ENCODE results near the gene DMRTC1B.
"Not testable (repeated sequence)": the region's sequence is repeated elsewhere in the genome, so short reads cannot be mapped to it uniquely, and the experiment has no call there.

DMRTC1B gene, protein sequence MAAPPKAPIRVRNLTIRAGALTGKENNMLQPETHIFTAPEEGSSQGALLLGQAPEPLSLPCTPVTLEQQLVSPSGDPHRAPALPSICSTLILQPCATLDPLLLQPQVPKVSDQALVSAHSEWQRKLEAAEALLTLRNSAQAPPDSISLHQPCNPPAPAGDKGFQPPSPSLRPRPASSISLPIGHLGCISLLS

DNA sequence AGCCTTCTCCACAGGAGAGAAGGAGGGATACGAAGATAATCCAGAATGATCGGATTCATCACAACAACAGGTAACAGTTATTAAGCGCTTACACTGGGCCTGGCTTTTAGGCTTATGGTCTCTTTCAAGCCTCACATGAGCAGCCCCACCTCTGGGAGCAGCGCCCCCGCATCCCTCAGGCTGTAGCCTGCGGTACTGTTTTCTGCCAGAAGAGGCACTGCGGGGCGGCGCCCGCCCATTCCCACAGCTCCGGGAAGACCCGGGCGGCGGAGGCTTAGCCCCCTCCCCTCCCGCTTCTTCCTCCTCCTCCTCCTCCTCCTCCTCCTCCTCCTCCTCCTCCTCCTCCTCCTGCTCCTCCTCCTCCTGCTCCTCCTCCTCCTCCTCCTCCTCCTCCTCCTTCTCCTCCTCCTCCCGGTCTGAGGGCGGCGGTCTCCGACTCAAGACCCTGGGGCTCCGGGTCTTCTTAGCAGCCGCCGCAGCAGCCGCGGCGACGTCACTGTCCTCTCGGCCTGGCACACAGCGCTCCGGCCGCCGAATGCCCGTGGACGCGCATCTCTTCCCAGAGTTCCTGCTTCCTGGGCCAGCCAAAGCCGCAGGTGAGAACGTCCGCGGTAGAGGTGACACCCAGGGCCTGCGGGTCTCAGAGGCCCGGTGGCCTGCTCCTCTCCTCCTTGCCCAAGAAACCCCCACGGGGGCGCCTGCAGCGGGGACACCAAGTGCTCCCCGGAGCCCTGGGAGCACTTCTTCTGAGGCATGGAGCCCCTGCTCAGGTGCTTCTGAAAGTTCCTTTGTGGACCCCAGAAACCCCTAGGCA is at the start of gene DMRTC1B:
DMRTC1B (plus strand) TSS at position 238 of the 814 bp plus-strand sequence. CDS start 68,246 bp downstream, outside the sequence.
- not testable (repeated sequence) for DNase-seq (ENCODE audit: low read depth in 2 of 2)

DNA sequence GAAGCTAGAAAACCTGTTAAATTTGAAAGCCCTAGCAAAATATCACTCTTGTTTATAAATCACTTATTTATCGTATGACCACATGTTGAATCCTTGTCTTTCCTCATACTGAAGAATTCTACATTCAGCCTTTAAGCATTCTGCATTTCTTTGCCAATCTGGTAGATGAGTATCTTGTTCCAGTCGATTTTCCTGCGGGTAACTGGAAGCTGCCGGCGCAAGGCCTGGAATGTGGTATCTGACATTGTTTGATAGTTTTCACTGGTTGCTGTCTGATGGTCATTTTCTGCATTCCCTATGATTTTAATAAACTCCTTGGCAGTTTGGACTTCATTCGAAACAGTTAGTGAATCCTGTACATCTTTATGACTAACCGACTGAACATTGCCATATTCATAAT is 48.8 kb upstream of the DMRTC1B start:
- DNase-seq (ENCODE audit: low read depth in 2 of 2): no peak

DNA sequence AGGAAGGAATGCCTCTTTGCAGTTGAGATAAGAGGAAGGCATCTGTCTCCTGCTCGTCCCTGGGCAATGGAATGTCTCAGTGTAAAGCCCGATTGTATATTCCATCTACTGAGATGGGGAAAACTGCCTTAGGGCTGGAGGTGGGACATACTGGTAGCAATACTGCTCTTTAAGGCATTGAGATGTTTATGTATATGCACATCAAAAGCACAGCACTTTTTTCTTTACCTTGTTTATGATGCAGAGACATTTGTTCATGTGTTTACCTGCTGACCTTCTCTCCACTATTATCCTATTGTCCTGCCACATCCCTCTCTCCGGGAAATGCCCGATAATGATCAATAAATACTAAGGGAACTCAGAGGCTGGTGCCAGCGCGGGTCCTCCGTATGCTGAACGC is 43.1 kb upstream of the DMRTC1B start:
- not testable (repeated sequence) for DNase-seq (ENCODE audit: low read depth in 2 of 2)

DNA sequence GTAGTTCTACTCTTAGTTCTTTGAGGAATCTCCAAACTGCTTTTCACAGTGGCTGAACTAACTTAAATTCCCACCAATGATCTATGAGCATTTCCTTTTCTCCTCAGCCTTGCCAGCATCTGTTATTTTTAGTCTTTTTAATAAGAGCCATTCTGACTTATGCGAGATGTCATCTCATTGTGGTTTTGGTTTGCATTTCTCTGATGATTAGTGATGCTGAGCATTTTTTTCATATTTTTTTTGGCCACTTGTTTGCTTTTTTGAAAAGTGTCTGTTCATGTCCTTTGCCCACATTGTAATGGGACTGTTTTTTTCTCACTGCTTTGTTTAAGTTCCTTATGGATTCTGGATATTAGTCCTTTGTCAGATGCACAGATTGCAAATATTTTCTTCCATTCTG is 41.1 kb upstream of the DMRTC1B start:
- DNase-seq (ENCODE audit: low read depth in 2 of 2): no peak

DNA sequence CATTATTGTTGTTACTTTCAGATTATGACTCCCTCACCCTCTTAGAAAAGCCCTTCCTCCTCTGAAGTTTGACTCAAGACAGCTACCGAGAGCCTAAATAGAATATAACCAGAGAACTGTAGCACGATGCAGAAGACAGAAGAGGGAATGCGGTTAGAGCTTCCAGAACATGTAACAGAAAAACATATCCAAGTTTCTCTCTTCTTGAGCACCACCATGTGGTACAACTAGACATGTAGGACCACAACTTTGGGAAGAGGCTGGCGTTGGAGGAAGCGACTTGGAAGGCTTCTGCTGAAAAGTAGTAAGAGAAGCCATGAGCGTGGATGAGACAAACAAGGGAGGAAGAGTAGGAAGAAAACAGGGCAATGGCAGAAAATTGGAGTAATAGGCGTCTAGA is 31.1 kb upstream of the DMRTC1B start:
- DNase-seq (ENCODE audit: low read depth in 2 of 2): not testable (repeated sequence)

DNA sequence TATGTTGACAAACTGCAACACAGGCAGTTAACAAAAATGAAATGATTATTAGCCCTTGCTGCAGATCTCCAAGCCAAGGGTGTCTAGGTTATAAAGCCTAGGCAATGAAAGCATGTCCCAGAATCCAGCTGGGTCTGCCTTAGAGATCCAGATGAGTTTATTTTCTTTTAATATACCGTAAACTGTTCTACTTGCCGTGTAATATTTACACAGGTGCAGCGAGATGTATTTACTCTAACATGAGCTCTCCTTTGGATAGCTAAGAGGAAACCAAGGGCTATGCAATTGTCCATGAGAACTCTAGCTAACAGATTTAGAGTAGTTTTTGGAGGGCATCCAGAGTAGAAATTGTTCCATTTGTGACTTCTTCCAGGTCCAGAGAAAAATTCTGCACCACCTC is 28.1 kb upstream of the DMRTC1B start:
- not testable (repeated sequence) for DNase-seq (ENCODE audit: low read depth in 2 of 2)

DNA sequence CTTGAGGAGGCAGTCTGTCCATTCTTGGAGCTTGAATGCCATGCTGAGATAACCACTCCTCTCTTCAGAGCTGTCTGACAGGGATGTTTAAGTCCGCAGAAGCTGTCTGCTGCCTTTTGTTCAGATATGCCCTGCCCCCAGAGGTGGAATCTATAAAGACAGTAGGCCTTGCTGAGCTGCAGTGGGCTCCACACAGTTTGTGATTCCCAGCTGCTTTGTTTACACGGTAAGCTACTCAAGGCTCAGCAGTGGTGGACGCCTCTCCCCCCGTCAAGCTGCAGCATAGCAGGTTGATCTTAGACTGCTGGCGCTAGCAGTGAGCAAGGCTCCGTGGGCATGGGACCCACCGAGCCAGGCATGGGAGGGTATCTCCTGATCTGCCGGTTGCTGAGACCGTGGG is 16.2 kb upstream of the DMRTC1B start:
- not testable (repeated sequence) for DNase-seq (ENCODE audit: low read depth in 2 of 2)

DNA sequence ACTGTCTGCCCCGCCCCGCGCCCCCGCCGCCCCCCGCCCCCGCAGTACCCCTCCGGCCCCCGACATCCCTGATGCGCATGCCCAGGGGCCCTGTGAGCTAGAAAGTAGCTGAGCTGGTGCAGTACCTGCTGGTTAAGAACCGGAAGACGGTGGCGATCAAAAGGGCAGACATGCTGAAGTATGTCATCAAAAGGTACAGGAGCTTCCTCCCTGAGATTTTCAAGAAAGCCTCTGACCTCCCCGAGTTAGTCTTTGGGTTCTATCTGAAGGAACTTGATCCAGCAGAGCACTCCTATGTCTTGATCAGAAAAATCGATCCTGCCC is 739 bp downstream of the DMRTC1B start:
- DNase-seq (ENCODE audit: low read depth in 2 of 2): not testable (repeated sequence)

DNA sequence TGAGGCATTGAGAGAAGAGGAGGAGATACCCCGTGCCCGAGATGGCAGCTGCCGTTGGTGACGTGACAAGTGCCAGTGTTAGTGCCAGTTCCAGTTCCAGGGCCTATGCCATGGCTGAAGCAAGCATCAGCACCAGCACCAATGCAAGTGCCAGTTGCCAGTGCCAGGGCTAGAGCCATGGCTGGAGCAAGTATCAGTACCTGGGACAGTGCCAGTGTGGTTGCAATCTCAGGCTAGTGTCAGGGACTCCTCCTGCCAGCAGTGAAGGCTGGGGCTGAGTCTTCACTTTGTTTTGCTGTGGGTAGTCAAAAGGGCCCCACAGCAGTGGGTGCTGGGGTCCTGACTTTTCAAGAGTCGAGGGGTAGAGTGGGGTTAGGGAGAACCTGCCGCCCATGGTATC is 1.5 kb downstream of the DMRTC1B start:
- not testable (repeated sequence) for DNase-seq (ENCODE audit: low read depth in 2 of 2)

DNA sequence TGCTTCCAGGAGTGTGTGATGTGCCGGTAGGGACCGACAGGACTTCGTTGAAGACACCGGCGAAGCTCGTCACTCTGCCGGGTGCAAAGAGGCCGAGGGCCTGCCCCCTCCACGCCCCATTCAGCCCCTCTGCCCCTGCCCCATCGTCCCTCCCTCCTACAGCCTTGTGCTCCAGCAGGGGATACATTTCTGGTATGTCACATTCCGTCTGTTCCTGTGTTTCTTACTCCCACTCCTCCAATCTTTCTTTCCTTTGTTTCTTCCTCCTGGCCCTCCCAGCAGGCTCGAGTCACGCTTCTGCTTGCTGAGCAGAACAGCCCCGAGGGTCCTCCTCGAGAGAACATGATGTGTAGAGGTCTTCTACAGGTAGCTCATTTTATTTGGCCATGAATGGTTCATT is 5.9 kb downstream of the DMRTC1B start, which contains the start of gene FAM236B:
FAM236B (minus strand) TSS at position 101 of the 400 bp plus-strand sequence; CDS start at position 1, 100 bp downstream.
- not testable (repeated sequence) for DNase-seq (ENCODE audit: low read depth in 2 of 2)

DNA sequence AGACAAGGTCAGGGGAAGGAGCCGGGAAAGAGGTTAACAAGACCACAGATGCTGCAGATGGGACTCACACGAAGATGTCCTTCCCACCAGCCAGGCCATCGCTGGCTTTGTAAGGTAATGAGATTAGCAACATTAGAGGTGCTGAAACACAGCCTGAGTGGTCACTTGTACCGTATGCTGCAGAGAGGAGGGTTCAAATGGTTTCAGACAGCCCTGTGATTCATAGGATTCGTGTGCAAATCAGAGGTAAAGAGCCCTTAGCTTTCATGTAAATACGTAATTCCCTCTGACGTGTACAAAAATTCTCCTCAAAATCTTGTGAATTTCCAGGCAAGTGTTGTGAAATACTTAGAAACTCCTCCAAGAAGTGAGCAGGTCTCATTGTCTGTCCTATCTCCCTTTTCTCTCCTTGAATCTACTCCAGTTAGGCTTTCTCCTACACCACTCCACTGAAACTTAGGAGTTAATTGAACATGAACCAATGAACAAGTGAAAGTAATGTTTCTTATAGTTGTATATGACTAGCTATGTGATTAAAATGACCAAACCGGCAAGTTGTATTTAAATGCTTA is 6.8 kb downstream of the DMRTC1B start:
- not testable (repeated sequence) for DNase-seq (ENCODE audit: low read depth in 2 of 2)

DNA sequence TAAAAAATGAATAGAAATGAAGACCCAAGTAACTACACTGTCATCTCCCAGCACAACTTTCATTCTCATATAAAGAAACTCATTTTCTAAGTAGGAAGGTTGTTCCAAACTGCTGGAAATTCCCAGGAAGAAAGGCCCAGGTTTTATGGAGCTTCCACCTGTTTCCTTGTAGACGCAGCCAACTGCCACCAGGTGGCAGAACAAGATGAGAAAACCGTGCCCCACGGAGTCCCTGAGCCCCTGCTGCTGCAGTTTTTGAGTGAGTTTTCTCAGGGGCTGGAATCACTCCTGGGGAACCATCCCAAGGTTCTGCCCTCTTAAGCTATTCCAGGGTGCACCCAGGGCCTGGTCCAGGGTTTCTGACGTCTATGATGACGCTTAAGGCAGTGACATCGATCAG is 7.3 kb downstream of the DMRTC1B start:
- not testable (repeated sequence) for DNase-seq (ENCODE audit: low read depth in 2 of 2)

DNA sequence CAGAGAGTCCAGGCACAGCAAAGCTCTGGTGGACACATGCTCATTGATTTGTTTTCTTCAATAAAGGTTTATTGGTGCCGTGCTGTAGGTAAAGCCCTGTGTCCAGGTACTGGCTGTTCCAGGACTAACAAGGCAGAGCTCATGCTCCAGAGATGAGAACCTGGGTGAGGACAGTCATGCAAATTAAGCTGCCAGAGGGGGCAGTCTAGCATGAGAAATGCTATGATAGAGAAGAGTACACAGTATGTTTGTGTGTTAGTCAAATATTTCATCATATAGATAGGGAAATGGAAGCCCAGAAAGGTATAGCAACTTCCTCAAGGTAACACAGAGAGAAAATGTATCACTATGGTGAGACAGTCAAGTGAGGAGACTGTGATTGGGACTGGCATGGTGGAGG is 11.5 kb downstream of the DMRTC1B start:
- not testable (repeated sequence) for DNase-seq (ENCODE audit: low read depth in 2 of 2)

DNA sequence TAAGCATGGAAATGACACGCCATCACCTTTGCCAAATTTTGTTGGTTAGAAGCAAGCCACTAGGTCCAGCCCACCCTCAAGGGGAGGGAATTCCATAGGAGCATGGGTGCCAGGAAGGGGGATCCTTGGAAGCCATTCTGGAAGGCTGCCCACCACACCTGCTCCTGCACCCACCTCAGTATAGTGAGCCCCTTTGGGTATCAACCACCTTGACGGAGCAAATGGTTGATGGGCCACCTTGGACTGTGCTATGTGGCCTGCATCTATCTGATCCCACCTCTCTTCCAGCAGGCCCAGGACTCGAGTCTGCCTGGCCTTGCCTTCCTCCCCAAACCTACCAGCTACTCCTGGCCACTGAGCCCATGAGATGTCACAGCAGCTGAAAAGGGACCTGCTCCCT is 13.7 kb downstream of the DMRTC1B start:
- DNase-seq (ENCODE audit: low read depth in 2 of 2): not testable (repeated sequence)

DNA sequence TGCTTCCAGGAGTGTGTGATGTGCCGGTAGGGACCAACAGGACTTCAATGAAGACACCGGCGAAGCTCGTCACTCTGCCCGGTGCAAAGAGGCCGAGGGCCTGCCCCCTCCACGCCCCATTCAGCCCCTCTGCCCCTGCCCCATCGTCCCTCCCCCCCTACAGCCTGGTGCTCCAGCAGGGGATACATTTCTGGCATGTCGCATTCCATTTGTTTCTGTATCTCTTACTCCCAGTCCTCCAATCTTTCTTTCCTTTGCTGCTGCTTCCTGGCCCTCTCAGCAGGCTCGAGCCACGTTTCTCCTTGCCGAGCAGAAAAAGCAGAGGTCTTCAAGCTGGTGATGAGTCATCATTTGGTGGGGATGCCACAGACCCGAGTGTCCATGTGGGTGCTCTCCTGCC is 31.4 kb downstream of the DMRTC1B start, which contains the start of gene FAM236D:
FAM236D (minus strand) TSS at position 101 of the 400 bp plus-strand sequence; CDS start at position 1, 100 bp downstream.
- not testable (repeated sequence) for DNase-seq (ENCODE audit: low read depth in 2 of 2)

DNA sequence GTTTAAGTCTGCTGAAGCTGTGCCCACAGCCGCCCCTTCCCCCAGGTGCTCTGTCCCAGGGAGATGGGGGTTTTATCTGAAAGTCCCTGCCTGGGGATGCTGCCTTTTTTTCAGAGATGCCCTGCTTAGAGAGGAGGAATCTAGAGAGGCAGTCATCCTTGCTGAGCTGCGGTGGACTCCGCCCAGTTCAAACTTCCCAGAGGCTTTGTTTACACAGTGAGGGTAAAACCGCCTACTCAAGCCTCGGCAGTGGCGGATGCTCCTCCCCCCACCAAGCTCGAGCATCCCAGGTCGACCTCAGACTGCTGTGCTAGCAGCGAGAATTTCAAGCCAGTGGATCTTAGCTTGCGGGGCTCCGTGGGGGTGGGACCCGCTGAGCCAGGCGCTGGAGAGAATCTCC is 54.0 kb downstream of the DMRTC1B start:
- not testable (repeated sequence) for DNase-seq (ENCODE audit: low read depth in 2 of 2)

DNA sequence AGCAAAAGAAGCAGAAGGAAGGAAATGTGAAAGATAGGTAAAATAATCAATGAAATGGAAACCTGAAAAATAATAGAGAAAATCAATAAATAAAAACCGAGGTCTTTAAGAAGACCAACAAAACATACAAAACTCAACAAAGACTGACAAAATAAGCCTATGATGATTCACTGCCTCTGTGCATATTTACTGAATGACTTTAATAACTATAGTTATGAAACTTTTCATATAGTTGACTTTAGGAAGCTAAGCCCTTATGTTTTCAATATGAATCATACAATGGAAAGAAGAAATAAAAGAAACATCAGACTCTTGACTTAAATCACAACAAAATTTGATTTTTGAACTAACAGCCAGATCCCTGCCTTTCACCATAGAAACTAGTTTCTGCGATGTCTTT is 60.8 kb downstream of the DMRTC1B start:
- not testable (repeated sequence) for DNase-seq (ENCODE audit: low read depth in 2 of 2)

DNA sequence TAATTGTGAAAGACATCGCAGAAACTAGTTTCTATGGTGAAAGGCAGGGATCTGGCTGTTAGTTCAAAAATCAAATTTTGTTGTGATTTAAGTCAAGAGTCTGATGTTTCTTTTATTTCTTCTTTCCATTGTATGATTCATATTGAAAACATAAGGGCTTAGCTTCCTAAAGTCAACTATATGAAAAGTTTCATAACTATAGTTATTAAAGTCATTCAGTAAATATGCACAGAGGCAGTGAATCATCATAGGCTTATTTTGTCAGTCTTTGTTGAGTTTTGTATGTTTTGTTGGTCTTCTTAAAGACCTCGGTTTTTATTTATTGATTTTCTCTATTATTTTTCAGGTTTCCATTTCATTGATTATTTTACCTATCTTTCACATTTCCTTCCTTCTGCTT is 106.2 kb downstream of the DMRTC1B start:
- DNase-seq (ENCODE audit: low read depth in 2 of 2): not testable (repeated sequence)

DNA sequence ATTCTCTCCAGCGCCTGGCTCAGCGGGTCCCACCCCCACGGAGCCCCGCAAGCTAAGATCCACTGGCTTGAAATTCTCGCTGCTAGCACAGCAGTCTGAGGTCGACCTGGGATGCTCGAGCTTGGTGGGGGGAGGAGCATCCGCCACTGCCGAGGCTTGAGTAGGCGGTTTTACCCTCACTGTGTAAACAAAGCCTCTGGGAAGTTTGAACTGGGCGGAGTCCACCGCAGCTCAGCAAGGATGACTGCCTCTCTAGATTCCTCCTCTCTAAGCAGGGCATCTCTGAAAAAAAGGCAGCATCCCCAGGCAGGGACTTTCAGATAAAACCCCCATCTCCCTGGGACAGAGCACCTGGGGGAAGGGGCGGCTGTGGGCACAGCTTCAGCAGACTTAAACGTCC is 113.0 kb downstream of the DMRTC1B start:
- DNase-seq (ENCODE audit: low read depth in 2 of 2): not testable (repeated sequence)

All from stimulated activated CD4-positive, alpha-beta T cell treated with anti-CD3 and anti-CD28 coated beads, Interleukin-1b, Interleukin-23, amount 100 ng/mL, for 1 hour (primary cell).